Panc1 (cell line): Measurements from ENCODE around the gene SHC3. TPM values are rescaled to one million over a fixed set of nuclear protein-coding genes. Genes with fewer than 3 reads are reported as not detected.

ENCODE experiments used
- ATAC-seq: fragments of 200-7000 bp; cut with Tn5 transposase; 2 replicates; pipeline ENCODE4 v1.9.1; 2020; ENCODE audit warnings: mild to moderate bottlenecking, moderate library complexity
- BruUV-seq: library from RNA; stranded (reverse); fragments of 400-500 nt; replicated peaks from 2 replicates; lab custom pipeline; 2021; lab: Mats Ljungman, UMichigan
- CTCF ChIA-PET: fragments of 300-600 bp; sonication (Branson Sonifier 250); formaldehyde crosslinking; loops from one replicate; lab custom pipeline; 2022; ENCODE audit warnings: antibody characterized with exemption; lab: Charles Lee
- POLR2A ChIA-PET: fragments of 300-600 bp; sonication (Branson Sonifier 250); formaldehyde crosslinking; loops from one replicate; lab custom pipeline; 2022; ENCODE audit warnings: antibody characterized with exemption; lab: Charles Lee
- DNase-seq: peaks from one replicate; pipeline ENCODE4 v3.0.0-alpha.2; 2010; ENCODE audit warnings: low read depth, low spot score
- H3K27ac ChIP-seq: 2 replicates; pipeline ENCODE4 v1.5.1; 2011; ENCODE audit warnings: mild to moderate bottlenecking, low read length, inconsistent platforms
- H3K27me3 ChIP-seq: fragments of 200-500 bp; sonication (Bioruptor generic); 2 replicates; pipeline ENCODE4 v1.6.0; 2014; ENCODE audit warnings: low read length, inconsistent platforms; ENCODE audit not compliant: control insufficient read depth, insufficient read depth
- H3K36me3 ChIP-seq: fragments of 200-500 bp; sonication (Bioruptor generic); 2 replicates; pipeline ENCODE4 v1.5.1; 2014; ENCODE audit warnings: inconsistent platforms, mild to moderate bottlenecking, low read length, moderate library complexity; ENCODE audit not compliant: control insufficient read depth, insufficient read depth
- H3K4me1 ChIP-seq: 2 replicates; pipeline ENCODE4 v1.5.1; 2011; ENCODE audit warnings: inconsistent platforms, mild to moderate bottlenecking, low read length, moderate library complexity; ENCODE audit not compliant: control insufficient read depth, insufficient read depth
- H3K4me3 ChIP-seq, 2 experiments: 2 replicates each; pipeline ENCODE4 v1.5.1; 2011 to 2012; ENCODE audit warnings: low read depth in 2 of 2, low read length in 2 of 2, mild to moderate bottlenecking in 2 of 2, inconsistent platforms in 1 of 2, moderate library complexity in 1 of 2
- H3K9me3 ChIP-seq: fragments of 200-500 bp; sonication (Bioruptor generic); 2 replicates; pipeline ENCODE4 v1.5.1; 2014; ENCODE audit warnings: low read depth, mild to moderate bottlenecking, inconsistent platforms, low read length, moderate library complexity; ENCODE audit not compliant: control insufficient read depth, insufficient read depth
- POLR2AphosphoS5 ChIP-seq: IDR thresholded peaks from 2 replicates; pipeline ENCODE4 v1.6.1; 2012; ENCODE audit warnings: mild to moderate bottlenecking, low read depth, low read length, moderate library complexity
- REST ChIP-seq, 2 experiments: IDR thresholded peaks; 2 replicates each; pipeline ENCODE4 v1.6.1; 2011 to 2012; ENCODE audit warnings: low read depth in 2 of 2, control low read depth in 1 of 2, low read length in 1 of 2, mild to moderate bottlenecking in 1 of 2, moderate library complexity in 1 of 2; ENCODE audit not compliant: insufficient read depth in 1 of 2
- SIN3A ChIP-seq: IDR thresholded peaks from 2 replicates; pipeline ENCODE4 v1.6.1; 2012; ENCODE audit warnings: low read depth, mild to moderate bottlenecking, low read length, moderate library complexity, borderline replicate concordance; ENCODE audit not compliant: insufficient read depth
- TCF7L2 ChIP-seq: IDR thresholded peaks from 2 replicates; pipeline ENCODE4 v1.6.1; 2011; ENCODE audit warnings: mild to moderate bottlenecking, low read depth, low read length, inconsistent platforms
- in situ Hi-C: cut with HindIII; loops from 2 replicates; pipeline ENCODE4 v1.10.0; 2016; ENCODE audit warnings: low sequenced_read_pairs, low pct_unique_long_range_greater_than_20kb
- intact Hi-C: fragments of 100-400 bp; cut with micrococcal nuclease; formaldehyde crosslinking; loops from one replicate; pipeline ENCODE4 v1.10.0; 2022; ENCODE audit not compliant: unreplicated experiment
- total RNA-seq: library from RNA; stranded (reverse); gene quantifications from one replicate; pipeline ENCODE4 v1.2.1, GENCODE V29; 2021; ENCODE audit not compliant: unreplicated experiment
- TF ChIP-seq, protein P1 (sequence below): fragments of 450-650 bp; IDR thresholded peaks from 2 replicates; pipeline ENCODE4 v1.5.1; 2017; ENCODE audit warnings: mild to moderate bottlenecking

Gene SHC3
- total RNA-seq, 1 experiment from 2014 or later, result 1.7 TPM

GRCh38 chr9:89025553-89025952, 153.1 kb downstream of the SHC3 start:
- CTCF ChIA-PET, result no interaction called here
- in situ Hi-C loops, result no loop called here
- Histone ChIP-seq H3K4me3 (no peak overlapping the region), H3K9me3 (peaks cover 3% of the 10 kb centered on the region; the same call in 1 of the 2 replicates), H3K36me3 (no peaks in the 10 kb centered on the region), H3K27me3 (no peaks in the 10 kb centered on the region), H3K27ac (no peak overlapping the region), H3K4me1 (no peaks in the 10 kb centered on the region)
- TF ChIP-seq, protein P1, sequence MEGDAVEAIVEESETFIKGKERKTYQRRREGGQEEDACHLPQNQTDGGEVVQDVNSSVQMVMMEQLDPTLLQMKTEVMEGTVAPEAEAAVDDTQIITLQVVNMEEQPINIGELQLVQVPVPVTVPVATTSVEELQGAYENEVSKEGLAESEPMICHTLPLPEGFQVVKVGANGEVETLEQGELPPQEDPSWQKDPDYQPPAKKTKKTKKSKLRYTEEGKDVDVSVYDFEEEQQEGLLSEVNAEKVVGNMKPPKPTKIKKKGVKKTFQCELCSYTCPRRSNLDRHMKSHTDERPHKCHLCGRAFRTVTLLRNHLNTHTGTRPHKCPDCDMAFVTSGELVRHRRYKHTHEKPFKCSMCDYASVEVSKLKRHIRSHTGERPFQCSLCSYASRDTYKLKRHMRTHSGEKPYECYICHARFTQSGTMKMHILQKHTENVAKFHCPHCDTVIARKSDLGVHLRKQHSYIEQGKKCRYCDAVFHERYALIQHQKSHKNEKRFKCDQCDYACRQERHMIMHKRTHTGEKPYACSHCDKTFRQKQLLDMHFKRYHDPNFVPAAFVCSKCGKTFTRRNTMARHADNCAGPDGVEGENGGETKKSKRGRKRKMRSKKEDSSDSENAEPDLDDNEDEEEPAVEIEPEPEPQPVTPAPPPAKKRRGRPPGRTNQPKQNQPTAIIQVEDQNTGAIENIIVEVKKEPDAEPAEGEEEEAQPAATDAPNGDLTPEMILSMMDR, result no peak
- TF ChIP-seq POLR2AphosphoS5 (no peak), SIN3A (no peak), TCF7L2 (no peak), REST (IDR thresholded peaks at IDR 0.05; ENCODE audit: insufficient read depth in 1 of 2, low read depth in 2 of 2, low read length in 1 of 2) (no peak)
- ATAC-seq (no peak), DNase-seq (no peak)
- intact Hi-C loops, result loop anchor here (10.0 kb wide), 1 partner anchor 249 kb away; no protein-coding TSS in a partner anchor
- BruUV-seq, result no TSS peak
- POLR2A ChIA-PET, result no interaction called here

- Histone ChIP-seq H3K27me3 (no peaks in the 10 kb centered on the region), H3K9me3 (peaks cover 3% of the 10 kb centered on the region; the same call in 1 of the 2 replicates), H3K4me1 (no peaks in the 10 kb centered on the region), H3K4me3 (no peak overlapping the region), H3K27ac (no peak overlapping the region), H3K36me3 (no peaks in the 10 kb centered on the region)
- ChIA-PET POLR2A (no interaction called here), CTCF (no interaction called here)
- ATAC-seq, result no peak
- no peak for DNase-seq
- no TSS peak for BruUV-seq
- in situ Hi-C loops (no loop called here), intact Hi-C loops (loop anchor here (10.0 kb wide), 1 partner anchor 250 kb away; no protein-coding TSS in a partner anchor)
- no peak for TF ChIP-seq TCF7L2
- no peak for TF ChIP-seq SIN3A
- TF ChIP-seq POLR2AphosphoS5, result no peak
- TF ChIP-seq, protein P1, result no peak
- no peak for TF ChIP-seq REST (IDR thresholded peaks at IDR 0.05; ENCODE audit: insufficient read depth in 1 of 2, low read depth in 2 of 2, low read length in 1 of 2)
Measured at GRCh38 chr9:89024727-89025126, 153.9 kb downstream of the SHC3 start.
